GM18507 (cell line): ENCODE measurements around the gene IL4R.
A peak's percentile ranks its signal among the peaks of the same experiment; 100 is the strongest.
"Not testable (repeated sequence)": the region's sequence is repeated elsewhere in the genome, so short reads cannot be mapped to it uniquely, and the experiment has no call there.

Experiments used
- DNase-seq: peaks from one replicate; pipeline ENCODE4 v3.0.0; 2011; ENCODE audit warnings: low read depth; ENCODE audit not compliant: insufficient read length; ENCODE audit errors: extremely low spot score
- FAIRE-seq: peaks from 2 replicates; lab custom pipeline; 2011; peaks lifted over from hg19 to GRCh38; lab: Jason Lieb, UNC

The IL4R gene

DNA sequence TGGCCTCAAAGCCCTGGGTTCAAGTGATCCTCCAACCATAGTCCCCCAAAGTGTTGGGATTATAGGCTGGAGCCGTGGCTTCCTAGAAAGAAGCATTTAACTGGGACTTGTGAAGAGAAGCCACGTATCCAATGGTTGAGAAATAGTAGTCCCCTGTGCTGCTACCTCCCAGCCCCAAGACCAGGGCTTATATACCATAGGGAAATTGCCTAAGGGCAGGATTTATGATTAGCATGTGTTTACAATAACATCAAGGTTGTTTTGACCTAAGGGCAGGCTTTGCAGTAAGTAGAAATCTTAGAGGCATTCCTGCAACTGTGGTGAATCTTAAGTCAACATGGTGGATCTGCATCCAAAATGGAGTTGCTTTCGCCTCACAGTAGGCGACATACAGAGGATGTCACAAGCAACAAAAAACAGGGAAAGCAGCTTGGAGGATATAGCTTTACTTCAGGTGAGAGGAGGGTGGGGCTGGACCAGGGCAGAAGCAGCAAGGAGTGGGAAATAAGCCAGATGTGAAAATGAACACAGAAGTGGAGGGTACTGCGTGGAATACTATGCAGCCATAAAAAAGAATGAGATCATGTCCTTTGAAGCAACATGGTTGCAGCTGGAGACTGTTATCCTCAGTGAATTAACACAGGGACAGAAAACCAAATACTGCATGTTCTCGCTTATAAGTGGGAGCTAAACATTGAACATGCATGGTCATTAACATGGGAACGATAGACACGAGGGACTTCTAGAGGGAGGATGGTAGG is 26.5 kb upstream of the IL4R start:
- no peak for FAIRE-seq

GRCh38 chr16:27287887-27288286 is 25.9 kb upstream of the IL4R start:
- no peak for FAIRE-seq
- DNase-seq: no peak

More for the DNA sequence above, 26.5 kb upstream of the IL4R start:
- no peak for DNase-seq

DNA sequence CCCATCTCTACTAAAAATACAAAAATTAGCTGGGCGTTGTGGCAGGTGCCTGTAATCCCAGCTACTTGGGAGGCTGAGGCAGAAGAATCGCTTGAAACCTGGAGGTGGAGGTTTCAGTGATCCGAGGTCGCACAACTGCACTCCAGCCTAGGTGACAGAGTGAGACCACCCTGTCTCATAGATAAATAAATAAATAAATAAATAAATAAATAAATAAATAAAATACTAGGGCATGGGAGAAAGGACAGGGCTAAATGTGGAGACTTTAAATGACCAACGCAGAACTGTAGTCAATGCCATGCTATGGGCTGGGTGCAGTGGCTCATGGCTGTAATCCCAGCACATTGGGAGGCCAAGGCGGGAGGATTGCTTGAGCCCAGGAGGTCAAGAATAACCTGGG is 25.5 kb upstream of the IL4R start:
- FAIRE-seq, DNase-seq: not testable (repeated sequence)

DNA sequence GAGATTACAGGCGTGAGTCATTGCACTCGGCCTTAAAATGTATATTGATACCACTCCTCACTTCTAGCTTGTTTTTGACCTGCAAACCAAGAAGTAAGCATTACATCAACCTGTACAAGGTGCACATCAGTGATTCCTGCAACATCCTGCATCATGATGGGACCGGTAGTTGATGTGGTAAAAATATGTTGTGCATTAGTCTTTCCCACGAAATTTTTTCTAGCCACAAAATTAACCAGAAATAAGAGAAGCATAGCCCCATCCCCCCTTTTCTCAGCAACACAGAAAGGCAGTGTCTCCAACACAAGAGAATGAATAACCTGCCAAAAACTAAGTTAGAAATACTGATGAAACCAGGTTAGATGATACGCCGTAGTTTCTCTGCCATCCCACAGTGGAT is 24.1 kb upstream of the IL4R start:
- no peak for FAIRE-seq
- DNase-seq: no peak

- FAIRE-seq: no peak
Measured at GRCh38 chr16:27290562-27290961, 23.2 kb upstream of the IL4R start.

GRCh38 chr16:27291106-27291505 is 22.7 kb upstream of the IL4R start:
- DNase-seq (no peak), FAIRE-seq (no peak)

More at GRCh38 chr16:27290562-27290961, 23.2 kb upstream of the IL4R start:
- no peak for DNase-seq

DNA sequence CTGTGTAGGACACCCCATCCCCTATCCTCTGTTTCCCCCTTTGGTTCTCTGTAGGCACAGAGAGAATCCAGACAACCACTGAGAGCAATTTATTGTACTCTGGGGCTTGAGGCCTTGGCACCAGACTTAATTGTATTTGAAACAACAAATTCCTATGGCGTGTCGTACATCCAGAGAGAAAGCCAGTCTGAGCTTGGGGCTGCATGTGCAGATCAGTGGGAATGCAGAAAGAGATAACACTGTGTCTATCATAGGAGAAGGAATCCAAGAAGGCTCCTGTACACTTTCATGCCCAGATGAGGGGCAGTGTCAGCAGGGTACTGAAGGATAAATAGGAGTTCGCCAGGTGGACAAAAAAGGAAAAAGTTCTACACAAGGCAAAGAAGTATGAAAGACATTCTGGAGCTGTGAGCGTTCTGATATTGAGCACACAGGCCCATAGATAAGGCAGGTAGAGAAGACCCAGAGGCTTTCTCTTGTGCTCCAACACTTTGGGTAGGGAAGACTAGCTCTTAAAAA is 22.0 kb upstream of the IL4R start:
- FAIRE-seq: no peak
- DNase-seq: no peak

DNA sequence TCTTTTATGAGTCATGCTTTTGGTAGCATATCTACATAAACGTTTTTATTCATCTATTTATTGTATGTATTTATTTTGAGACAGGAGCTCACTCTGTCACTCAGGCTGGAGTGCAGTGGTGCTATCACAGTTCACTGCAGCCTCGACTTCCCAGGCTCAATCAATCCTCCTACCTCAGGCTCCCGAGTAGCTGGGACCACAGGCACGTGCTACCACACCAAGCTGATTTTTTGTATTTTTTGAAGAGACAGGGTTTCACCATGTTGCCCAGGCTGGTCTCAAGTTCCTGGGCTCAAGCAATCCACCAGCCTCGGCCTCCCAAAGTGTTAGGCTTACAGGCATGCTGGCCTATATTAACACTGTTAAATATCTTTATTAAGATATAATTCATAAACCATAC is 20.4 kb upstream of the IL4R start:
- no peak for FAIRE-seq
- no peak for DNase-seq

DNA sequence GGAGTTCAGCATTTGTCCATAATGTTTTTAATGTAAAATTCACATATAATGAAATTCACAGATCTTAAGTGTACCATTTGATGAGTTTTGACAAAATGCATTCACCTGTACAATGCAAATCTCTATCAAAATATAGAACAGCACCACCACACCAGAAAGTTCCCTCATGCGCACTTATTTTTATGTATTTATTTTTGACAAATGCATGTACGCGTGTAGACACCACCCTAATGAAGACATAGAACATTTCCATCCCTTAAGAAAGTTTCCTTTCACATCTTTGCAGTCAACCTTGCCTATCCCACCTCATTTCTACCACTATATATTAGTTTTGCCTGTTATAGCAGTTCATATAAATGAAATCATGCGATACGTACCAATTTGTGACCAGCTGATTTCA is 15.6 kb upstream of the IL4R start:
- FAIRE-seq (no peak), DNase-seq (no peak)

- DNase-seq (no peak), FAIRE-seq (peak; percentile 60)
Measured at GRCh38 chr16:27301236-27301861, 12.4 kb upstream of the IL4R start.

- DNase-seq: no peak
- FAIRE-seq: no peak
Measured at GRCh38 chr16:27302126-27302525, 11.6 kb upstream of the IL4R start.

- DNase-seq (no peak), FAIRE-seq (no peak)
Measured at GRCh38 chr16:27303256-27304100, 10.3 kb upstream of the IL4R start.

GRCh38 chr16:27304102-27304501 is 9.7 kb upstream of the IL4R start:
- DNase-seq: no peak
- FAIRE-seq: no peak

GRCh38 chr16:27304881-27305745 is 8.7 kb upstream of the IL4R start:
- DNase-seq (no peak), FAIRE-seq (no peak)

DNA sequence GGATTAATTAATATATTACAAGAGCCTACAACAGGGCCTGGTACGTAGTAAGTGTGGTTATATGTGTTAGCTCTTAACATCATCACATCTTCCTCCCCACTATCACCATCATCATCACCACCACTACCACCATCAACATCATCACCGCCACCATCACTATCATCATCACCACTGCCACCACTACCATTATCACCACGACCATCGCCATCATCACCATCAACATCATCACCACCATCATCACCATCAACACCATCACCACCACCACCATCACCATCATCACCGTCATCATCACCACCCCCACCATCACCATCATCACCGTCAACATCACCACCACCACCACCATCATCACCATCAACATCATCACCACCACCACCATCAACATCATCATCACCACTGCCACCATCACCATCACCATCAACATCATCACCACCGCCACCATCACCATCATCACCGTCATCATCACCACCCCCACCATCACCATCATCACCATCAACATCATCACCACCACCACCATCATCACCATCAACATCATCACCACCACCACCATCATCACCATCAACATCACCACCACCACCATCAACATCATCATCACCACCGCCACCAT is 7.8 kb upstream of the IL4R start:
- FAIRE-seq (no peak), DNase-seq (no peak)

GRCh38 chr16:27308792-27309191 is 5.0 kb upstream of the IL4R start:
- DNase-seq: no peak
- no peak for FAIRE-seq

DNA sequence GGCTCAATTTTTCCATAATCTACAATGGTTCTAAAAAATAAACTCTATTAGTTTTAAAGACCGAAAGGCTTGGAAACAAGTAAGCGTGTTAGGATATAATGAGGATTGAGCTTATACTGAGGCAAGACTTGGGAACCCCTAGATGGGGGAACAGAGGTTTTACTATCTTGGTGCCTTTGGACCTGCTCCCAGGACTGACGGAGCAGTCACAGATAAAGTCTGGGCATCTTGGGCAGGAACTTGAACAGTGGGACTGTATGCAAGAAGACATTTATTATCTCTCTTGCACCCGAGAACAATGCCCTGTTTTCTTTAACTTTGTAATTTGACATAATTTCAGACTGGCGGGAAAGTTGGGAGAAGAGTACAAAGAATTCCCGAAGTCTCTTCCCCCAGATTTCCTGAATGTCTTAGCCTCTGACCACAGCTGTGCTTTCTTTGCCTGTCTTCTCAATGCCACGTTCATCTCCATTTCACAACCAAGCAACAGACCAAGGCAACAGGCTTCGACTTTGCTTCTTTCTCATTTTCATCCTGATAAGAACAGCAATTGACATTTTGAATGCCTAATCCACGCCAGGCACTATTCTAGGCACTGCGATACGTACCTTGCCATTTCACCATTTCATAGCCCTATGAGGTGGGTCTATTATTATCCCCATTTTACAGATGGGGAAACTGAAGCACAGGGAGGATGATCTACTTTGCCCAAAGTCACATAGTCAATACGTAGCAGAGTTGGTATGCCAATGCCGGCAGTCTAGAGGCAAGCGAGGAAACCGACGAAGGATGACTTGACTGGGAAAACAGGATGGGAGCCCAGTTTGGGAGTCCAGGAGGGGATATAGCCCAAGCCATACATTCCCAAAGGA is 3.0 kb upstream of the IL4R start:
- DNase-seq (no peak), FAIRE-seq (no peak)

DNA sequence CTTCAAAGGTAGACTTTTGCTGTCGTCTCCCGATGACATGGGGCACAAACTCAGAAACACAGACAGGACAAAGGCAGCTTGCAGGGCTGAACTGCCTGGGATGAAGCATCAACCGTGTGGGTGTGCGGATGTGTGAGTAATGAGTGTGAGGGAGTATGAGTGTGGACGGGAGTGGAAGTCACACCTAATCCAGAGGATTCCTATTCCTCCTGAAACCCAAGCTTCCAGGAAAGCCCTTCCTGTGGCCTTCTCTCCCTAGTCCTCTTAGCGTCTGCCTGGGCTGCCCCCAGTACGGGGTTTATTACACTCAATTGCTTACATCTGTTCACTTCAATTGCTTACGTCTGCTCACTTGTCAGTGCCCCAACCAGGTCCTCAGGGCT is 2.3 kb upstream of the IL4R start:
- FAIRE-seq: no peak
- no peak for DNase-seq
